Fibroblast of skin of back (primary cell): ENCODE measurements around the gene SMC1A.

Experiments used
- DNase-seq: peaks from one replicate; pipeline ENCODE4 v3.0.0-alpha.2; 2013

SMC1A gene

GRCh38 chrX:53337101-53337500, 85.4 kb downstream of the SMC1A start:
- DNase-seq: no peak

- DNase-seq: no peak
These were observed 88.6 kb downstream of the SMC1A start for GRCh38 chrX:53333853-53334252.

- DNase-seq: no peak
These were observed 90.2 kb downstream of the SMC1A start for GRCh38 chrX:53332204-53332603.

- DNase-seq: no peak
These were observed 92.1 kb downstream of the SMC1A start for GRCh38 chrX:53330331-53330730.

GRCh38 chrX:53324803-53325202, 97.7 kb downstream of the SMC1A start:
- no peak for DNase-seq
